Activated gamma-delta T cell (primary cell): Measurements from ENCODE around the gene OR4F17.
"Not testable (repeated sequence)": the region's sequence is repeated elsewhere in the genome, so short reads cannot be mapped to it uniquely, and the experiment has no call there.

Experiments
- DNase-seq: peaks from one replicate; lab custom pipeline; 2025; lab: John Stamatoyannopoulos, UW
- total RNA-seq, 2 donors: gene quantifications; one replicate each; lab custom pipeline; 2026; lab: John Stamatoyannopoulos, UW

OR4F17 gene
- 0 reads per million in 2 donors for total RNA-seq

- not testable (repeated sequence) for DNase-seq
Observed at GRCh38 chr19:106804-107203, at the start of gene OR4F17. Gene OR4F17 (plus strand): TSS chr19:107104. CDS start chr19:110679, 3,575 bp downstream.

GRCh38 chr19:70793-71192 is 36.1 kb upstream of the OR4F17 start:
- not testable (repeated sequence) for DNase-seq

DNA sequence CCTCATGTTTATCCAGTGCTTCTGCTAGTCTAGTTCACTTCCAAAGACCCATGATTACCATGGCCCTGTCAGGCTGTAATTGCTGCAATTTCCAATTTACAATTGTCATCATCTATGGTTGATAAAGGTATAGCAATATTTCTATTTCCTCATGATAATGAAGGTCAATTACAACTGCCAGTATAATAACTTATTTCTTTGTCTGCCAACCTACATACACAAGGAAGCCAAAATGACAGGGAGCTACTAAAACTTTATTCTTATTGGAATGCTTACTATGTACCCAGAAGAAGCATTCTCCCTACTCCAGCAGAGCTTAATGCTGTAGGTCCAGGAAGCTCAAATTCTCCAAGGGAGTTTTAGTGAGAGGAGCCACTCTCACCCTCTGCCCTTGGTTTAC is 24.0 kb upstream of the OR4F17 start:
- not testable (repeated sequence) for DNase-seq

- DNase-seq, result not testable (repeated sequence)
Observed at GRCh38 chr19:83626-84025, 23.3 kb upstream of the OR4F17 start.

DNA sequence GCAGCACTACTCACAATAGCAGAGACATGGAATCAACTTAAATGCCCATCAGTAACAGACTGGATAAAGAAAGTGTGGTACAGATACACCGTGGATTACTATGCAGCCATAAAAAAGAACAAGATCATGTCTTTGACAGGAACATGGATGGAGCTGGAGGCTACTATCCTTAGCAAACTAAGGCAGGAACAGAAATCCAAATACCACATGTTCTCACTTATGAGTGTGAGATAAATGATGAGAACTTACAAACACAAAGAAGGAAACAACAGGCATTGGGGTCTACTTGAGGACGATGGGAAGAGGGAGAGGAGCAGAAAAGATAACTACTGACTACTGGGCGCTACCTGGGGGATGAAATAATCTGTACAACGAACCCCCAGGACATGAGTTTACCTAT is 16.2 kb upstream of the OR4F17 start:
- not testable (repeated sequence) for DNase-seq

DNA sequence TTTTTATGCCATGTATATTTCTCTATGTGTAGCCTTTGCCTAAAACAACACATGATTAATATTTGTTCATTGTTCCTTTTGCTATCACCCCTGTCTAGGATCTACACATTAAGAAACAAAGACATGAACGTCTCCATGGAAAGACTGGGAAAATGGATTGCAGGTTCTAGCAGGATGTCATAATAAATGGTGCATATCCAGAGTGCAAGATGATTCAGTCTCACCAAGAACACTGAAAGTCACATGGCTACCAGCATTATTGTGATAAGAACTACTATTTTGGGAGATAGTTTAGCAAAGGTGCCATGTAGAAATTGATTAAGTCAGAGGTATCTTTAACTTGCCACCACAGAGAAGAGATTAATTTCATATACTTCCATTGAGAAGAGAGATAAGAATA is 12.1 kb upstream of the OR4F17 start:
- not testable (repeated sequence) for DNase-seq

DNA sequence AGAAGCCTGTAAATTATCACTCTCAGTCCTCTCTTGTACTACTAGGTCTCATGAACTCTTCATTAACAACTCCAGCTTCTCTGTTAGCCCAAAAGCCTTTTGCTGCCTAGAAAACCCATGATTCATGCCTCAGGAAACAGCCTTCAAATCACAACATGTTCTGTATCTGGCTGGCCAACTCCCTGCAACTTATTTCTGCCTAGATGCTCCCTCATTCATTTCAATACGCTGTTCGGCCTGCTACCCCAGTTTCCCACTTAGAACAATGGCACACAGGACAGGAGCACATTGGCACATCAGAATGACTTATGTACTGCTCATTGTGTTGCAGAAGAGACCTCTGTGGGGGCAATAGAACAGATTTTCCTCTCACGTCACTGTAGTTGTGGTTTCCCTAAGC is 9.3 kb upstream of the OR4F17 start:
- DNase-seq, result not testable (repeated sequence)

GRCh38 chr19:120443-121140 is 13.7 kb downstream of the OR4F17 start:
- DNase-seq, result not testable (repeated sequence)
